C4-2B (cell line): ENCODE results near the gene PRXL2A.

ENCODE experiments used
- ZFX ChIP-seq: fragments of 450-650 bp; IDR thresholded peaks from 2 replicates; pipeline ENCODE4 v1.6.1; 2017
- TF ChIP-seq, protein P1 (sequence below): fragments of 450-650 bp; conservative IDR thresholded peaks from 2 replicates; pipeline ENCODE4 v1.5.1; 2017; ENCODE audit warnings: mild to moderate bottlenecking

DNA sequence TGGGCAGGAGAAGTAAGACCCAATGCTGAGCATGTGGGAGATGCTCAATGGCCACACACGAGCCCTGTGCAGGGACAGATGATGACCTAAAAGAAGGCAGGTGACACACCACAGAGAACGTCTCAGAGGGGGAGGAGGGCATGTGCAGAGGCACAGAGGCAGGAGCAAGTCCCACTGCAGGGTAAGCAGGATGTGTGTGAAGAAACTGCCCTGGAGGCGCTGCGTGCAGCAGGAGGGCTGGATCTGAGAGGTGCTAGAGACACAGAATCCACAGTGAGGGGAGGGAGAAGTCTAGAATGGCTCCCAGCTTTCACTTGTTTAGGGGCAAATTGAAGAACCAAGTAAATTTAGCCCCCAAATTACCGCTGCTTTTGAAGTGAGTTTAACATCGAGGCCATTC, 36.9 kb upstream of the PRXL2A start:
- TF ChIP-seq ZFX, result no peak
- TF ChIP-seq, protein P1, sequence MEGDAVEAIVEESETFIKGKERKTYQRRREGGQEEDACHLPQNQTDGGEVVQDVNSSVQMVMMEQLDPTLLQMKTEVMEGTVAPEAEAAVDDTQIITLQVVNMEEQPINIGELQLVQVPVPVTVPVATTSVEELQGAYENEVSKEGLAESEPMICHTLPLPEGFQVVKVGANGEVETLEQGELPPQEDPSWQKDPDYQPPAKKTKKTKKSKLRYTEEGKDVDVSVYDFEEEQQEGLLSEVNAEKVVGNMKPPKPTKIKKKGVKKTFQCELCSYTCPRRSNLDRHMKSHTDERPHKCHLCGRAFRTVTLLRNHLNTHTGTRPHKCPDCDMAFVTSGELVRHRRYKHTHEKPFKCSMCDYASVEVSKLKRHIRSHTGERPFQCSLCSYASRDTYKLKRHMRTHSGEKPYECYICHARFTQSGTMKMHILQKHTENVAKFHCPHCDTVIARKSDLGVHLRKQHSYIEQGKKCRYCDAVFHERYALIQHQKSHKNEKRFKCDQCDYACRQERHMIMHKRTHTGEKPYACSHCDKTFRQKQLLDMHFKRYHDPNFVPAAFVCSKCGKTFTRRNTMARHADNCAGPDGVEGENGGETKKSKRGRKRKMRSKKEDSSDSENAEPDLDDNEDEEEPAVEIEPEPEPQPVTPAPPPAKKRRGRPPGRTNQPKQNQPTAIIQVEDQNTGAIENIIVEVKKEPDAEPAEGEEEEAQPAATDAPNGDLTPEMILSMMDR, result no peak
